H9 (cell line): ENCODE measurements around the gene BEGAIN. TPM values are rescaled to one million over a fixed set of nuclear protein-coding genes. Genes with fewer than 3 reads are reported as not detected.

ENCODE experiments used
- DNase-seq: peaks from one replicate; pipeline ENCODE4 v3.0.0-alpha.2; 2017
- H2AFZ ChIP-seq: one replicate; pipeline ENCODE4 v1.6.1; 2013; ENCODE audit warnings: mild to moderate bottlenecking, low read length, control low read depth, moderate library complexity
- H2AK5ac ChIP-seq: 2 replicates; pipeline ENCODE4 v1.6.1; 2013; ENCODE audit warnings: low read length, control low read depth, mixed read lengths; ENCODE audit not compliant: insufficient read length
- H2BK120ac ChIP-seq: one replicate; pipeline ENCODE4 v1.6.1; 2013; ENCODE audit warnings: low read depth, mild to moderate bottlenecking, low read length, control low read depth, inconsistent platforms; ENCODE audit not compliant: poor library complexity, severe bottlenecking
- H2BK12ac ChIP-seq: 2 replicates; pipeline ENCODE4 v1.6.1; 2013; ENCODE audit warnings: low read length, control low read depth, mixed read lengths, low read depth; ENCODE audit not compliant: insufficient read length
- H2BK15ac ChIP-seq: 2 replicates; pipeline ENCODE4 v1.6.1; 2013; ENCODE audit warnings: low read depth, low read length, control low read depth
- H2BK20ac ChIP-seq: one replicate; pipeline ENCODE4 v1.6.1; 2013; ENCODE audit warnings: low read depth, mild to moderate bottlenecking, low read length, control low read depth, inconsistent platforms; ENCODE audit not compliant: poor library complexity, severe bottlenecking
- H2BK5ac ChIP-seq: 2 replicates; pipeline ENCODE4 v1.6.1; 2013; ENCODE audit warnings: low read length, control low read depth, mixed read lengths; ENCODE audit not compliant: insufficient read length
- H3K14ac ChIP-seq: 2 replicates; pipeline ENCODE4 v1.6.1; 2013; ENCODE audit warnings: low read length, control low read depth; ENCODE audit not compliant: insufficient read depth
- H3K18ac ChIP-seq: 2 replicates; pipeline ENCODE4 v1.6.1; 2013; ENCODE audit warnings: low read depth, mild to moderate bottlenecking, mixed read lengths, low read length, control low read depth; ENCODE audit not compliant: insufficient read length
- H3K23ac ChIP-seq: 2 replicates; pipeline ENCODE4 v1.6.1; 2013; ENCODE audit warnings: low read length, control low read depth, mixed read lengths, low read depth; ENCODE audit not compliant: insufficient read length
- H3K23me2 ChIP-seq: 2 replicates; pipeline ENCODE4 v1.6.1; 2013; ENCODE audit warnings: low read depth, mild to moderate bottlenecking, mixed read lengths, low read length, control low read depth; ENCODE audit not compliant: insufficient read length, poor library complexity, severe bottlenecking
- H3K27ac ChIP-seq: 2 replicates; pipeline ENCODE4 v1.5.1; 2013; ENCODE audit warnings: low read length, control low read depth, mixed read lengths, low read depth; ENCODE audit not compliant: insufficient read length
- H3K27me3 ChIP-seq: 2 replicates; pipeline ENCODE4 v1.6.1; 2013; ENCODE audit warnings: low read length, control low read depth, inconsistent platforms; ENCODE audit not compliant: insufficient read depth
- H3K4ac ChIP-seq: 2 replicates; pipeline ENCODE4 v1.6.1; 2013; ENCODE audit warnings: low read depth, mild to moderate bottlenecking, control low read depth, inconsistent platforms, low read length, moderate library complexity
- H3K4me1 ChIP-seq: 2 replicates; pipeline ENCODE4 v1.6.1; 2013; ENCODE audit warnings: low read length, control low read depth, inconsistent platforms; ENCODE audit not compliant: insufficient read depth
- H3K4me2 ChIP-seq: 2 replicates; pipeline ENCODE4 v1.6.1; 2013; ENCODE audit warnings: low read length, control low read depth, mixed read lengths; ENCODE audit not compliant: insufficient read length, insufficient read depth
- H3K56ac ChIP-seq: 2 replicates; pipeline ENCODE4 v1.6.1; 2013; ENCODE audit warnings: low read depth, mild to moderate bottlenecking, mixed read lengths, low read length, control low read depth; ENCODE audit not compliant: insufficient read length
- H3K79me1 ChIP-seq: 2 replicates; pipeline ENCODE4 v1.6.1; 2013; ENCODE audit warnings: low read depth, mild to moderate bottlenecking, moderate library complexity, low read length, control low read depth, inconsistent platforms; ENCODE audit not compliant: insufficient read depth, poor library complexity, severe bottlenecking
- H3K79me2 ChIP-seq: 2 replicates; pipeline ENCODE4 v1.6.1; 2013; ENCODE audit warnings: low read length, control low read depth, inconsistent platforms; ENCODE audit not compliant: insufficient read depth
- H3K9ac ChIP-seq: 2 replicates; pipeline ENCODE4 v1.6.1; 2013; ENCODE audit warnings: low read length, control low read depth, mixed read lengths; ENCODE audit not compliant: insufficient read length; ENCODE audit errors: extremely low read depth
- H3K9me3 ChIP-seq: one replicate; pipeline ENCODE4 v1.6.1; 2013; ENCODE audit warnings: low read depth, low read length, inconsistent platforms; ENCODE audit not compliant: control insufficient read depth
- H3T11ph ChIP-seq: one replicate; pipeline ENCODE4 v1.6.1; 2013; ENCODE audit warnings: mild to moderate bottlenecking, low read length, control low read depth, inconsistent platforms
- H4K20me1 ChIP-seq: one replicate; pipeline ENCODE4 v1.6.1; 2013; ENCODE audit not compliant: control insufficient read depth, insufficient read length, insufficient read depth
- H4K5ac ChIP-seq: 2 replicates; pipeline ENCODE4 v1.6.1; 2013; ENCODE audit warnings: low read depth, mild to moderate bottlenecking, mixed read lengths, low read length, control low read depth; ENCODE audit not compliant: insufficient read length
- H4K8ac ChIP-seq: replicated peaks from 2 replicates; pipeline ENCODE4 v1.6.1; 2013; ENCODE audit warnings: low read length, control low read depth, mixed read lengths, low read depth; ENCODE audit not compliant: insufficient read length
- H4K91ac ChIP-seq: 2 replicates; pipeline ENCODE4 v1.6.1; 2013; ENCODE audit warnings: low read depth, mild to moderate bottlenecking, moderate library complexity, mixed read lengths, low read length, control low read depth; ENCODE audit not compliant: insufficient read length
- H3K27ac Mint-ChIP-seq, 3 experiments: 2 replicates in 2 of 3; 3 replicates in 1 of 3; pipeline ENCODE4 v1.8.0; 2020 to 2021; ENCODE audit warnings: mixed read lengths in 3 of 3, mild to moderate bottlenecking in 1 of 3, moderate library complexity in 1 of 3
- H3K27me3 Mint-ChIP-seq: 2 replicates; pipeline ENCODE4 v1.8.0; 2021; ENCODE audit warnings: low read depth, mild to moderate bottlenecking, moderate library complexity, mixed read lengths
- H3K36me3 Mint-ChIP-seq, 3 experiments: 2 replicates in 2 of 3; 3 replicates in 1 of 3; pipeline ENCODE4 v1.8.0; 2020 to 2021; ENCODE audit warnings: low read depth in 3 of 3, mixed read lengths in 3 of 3; ENCODE audit not compliant: insufficient read depth in 1 of 3
- H3K4me1 Mint-ChIP-seq, 2 experiments: 2 replicates each; pipeline ENCODE4 v1.8.0; 2020; ENCODE audit warnings: mixed read lengths in 2 of 2
- H3K4me3 Mint-ChIP-seq, 2 experiments: 2 replicates in 1 of 2; 3 replicates in 1 of 2; pipeline ENCODE4 v1.8.0; 2020 to 2021; ENCODE audit warnings: mild to moderate bottlenecking in 2 of 2, mixed read lengths in 2 of 2, moderate library complexity in 1 of 2
- H3K9me3 Mint-ChIP-seq, 2 experiments: 2 replicates in 1 of 2; 3 replicates in 1 of 2; pipeline ENCODE4 v1.8.0; 2020; ENCODE audit warnings: mild to moderate bottlenecking in 2 of 2, mixed read lengths in 2 of 2, moderate library complexity in 1 of 2
- CTCF ChIP-seq: fragments of 200-600 bp; sonication (generic); conservative IDR thresholded peaks from 3 replicates; pipeline ENCODE4 v1.8.0; 2021; ENCODE audit warnings: antibody characterized with exemption, mild to moderate bottlenecking
- WGBS: extraction: QIAGEN DNeasy Blood & Tissue Kit; methylation state at CpG from one replicate; pipeline ENCODE4 v1.1.7; 2013; ENCODE audit warnings: missing lambda C conversion rate, low lambda C conversion rate, mixed read lengths; ENCODE audit not compliant: insufficient read length; ENCODE audit errors: extremely low coverage; 5-methylcytosine and 5-hydroxymethylcytosine counted together
- total RNA-seq: library from RNA; stranded (reverse); gene quantifications from 2 replicates; pipeline ENCODE4 v1.2.1, GENCODE V29; 2021

The BEGAIN gene
- total RNA-seq, 1 experiment from 2014 or later, result 2.6 TPM

GRCh38 chr14:100525615-100526014, 61.6 kb downstream of the BEGAIN start:
- H4K8ac ChIP-seq, result no peak overlapping the region
- no peaks in the 10 kb centered on the region for H3K23me2 ChIP-seq
- H3K4ac ChIP-seq, result no peak overlapping the region
- TF ChIP-seq CTCF, result no peak
- no peak overlapping the region for H3K56ac ChIP-seq
- no peak overlapping the region for H2AFZ ChIP-seq
- Mint-ChIP-seq H3K36me3 (no peaks in the 10 kb centered on the region), H3K4me3 (no peak overlapping the region), H3K9me3 (no peaks in the 10 kb centered on the region), H3K27me3 (no peaks in the 10 kb centered on the region), H3K27ac (no peak overlapping the region; a peak in 1 of 7 replicates), H3K4me1 (peaks cover 8 to 9% of the 10 kb centered on the region in 2 experiments; a peak in 3 of 4 replicates)
- H3T11ph ChIP-seq, result no peak overlapping the region
- H2BK20ac ChIP-seq, result no peak overlapping the region
- no peaks in the 10 kb centered on the region for H3K9me3 ChIP-seq
- H4K91ac ChIP-seq, result no peak overlapping the region
- no peak overlapping the region for H3K14ac ChIP-seq
- H2BK12ac ChIP-seq, result no peak overlapping the region
- no peak overlapping the region for H2BK5ac ChIP-seq
- peaks cover 3% of the 10 kb centered on the region for H4K20me1 ChIP-seq
- no peaks in the 10 kb centered on the region for H3K4me1 ChIP-seq
- H3K9ac ChIP-seq, result no peak overlapping the region
- no peaks in the 10 kb centered on the region for H3K27me3 ChIP-seq
- H4K5ac ChIP-seq, result no peak overlapping the region
- H3K23ac ChIP-seq, result no peak overlapping the region
- no peaks in the 10 kb centered on the region for H3K79me2 ChIP-seq
- H2BK15ac ChIP-seq, result no peak overlapping the region
- no peak overlapping the region for H3K18ac ChIP-seq
- no peak for DNase-seq
- H3K4me2 ChIP-seq, result no peak overlapping the region
- no peaks in the 10 kb centered on the region for H3K79me1 ChIP-seq
- H3K27ac ChIP-seq, result no peak overlapping the region
- no peak overlapping the region for H2AK5ac ChIP-seq
- no peak overlapping the region for H2BK120ac ChIP-seq
- no CpG with 5 or more reads among the region's 11 CpGs for WGBS
